ENCODE results near the gene SLC12A6.

GRCh38 chr15:34271493-34271892 is 66.1 kb downstream of the SLC12A6 start:
- TF ChIP-seq POLR2A (IDR thresholded peaks at IDR 0.05) (no peak), CTCF (IDR thresholded peaks at IDR 0.05) (no peak), POLR2AphosphoS5 (IDR thresholded peaks at IDR 0.05) (no peak)

Data from transverse colon (tissue), 4 donors.